B cell (primary cell): ENCODE measurements around the gene C11orf91.

ENCODE experiments used
- EZH2 ChIP-seq: IDR thresholded peaks from 2 replicates; pipeline ENCODE4 v1.6.1; 2012; ENCODE audit warnings: borderline replicate concordance, low read depth, mild to moderate bottlenecking, moderate library complexity, low read length; ENCODE audit not compliant: insufficient read depth, poor library complexity, severe bottlenecking
- TF ChIP-seq, protein P1 (sequence below): fragments of 200-600 bp; IDR thresholded peaks from one replicate; pipeline ENCODE4 v1.8.0; 2022; ENCODE audit warnings: antibody characterized with exemption, mild to moderate bottlenecking

DNA sequence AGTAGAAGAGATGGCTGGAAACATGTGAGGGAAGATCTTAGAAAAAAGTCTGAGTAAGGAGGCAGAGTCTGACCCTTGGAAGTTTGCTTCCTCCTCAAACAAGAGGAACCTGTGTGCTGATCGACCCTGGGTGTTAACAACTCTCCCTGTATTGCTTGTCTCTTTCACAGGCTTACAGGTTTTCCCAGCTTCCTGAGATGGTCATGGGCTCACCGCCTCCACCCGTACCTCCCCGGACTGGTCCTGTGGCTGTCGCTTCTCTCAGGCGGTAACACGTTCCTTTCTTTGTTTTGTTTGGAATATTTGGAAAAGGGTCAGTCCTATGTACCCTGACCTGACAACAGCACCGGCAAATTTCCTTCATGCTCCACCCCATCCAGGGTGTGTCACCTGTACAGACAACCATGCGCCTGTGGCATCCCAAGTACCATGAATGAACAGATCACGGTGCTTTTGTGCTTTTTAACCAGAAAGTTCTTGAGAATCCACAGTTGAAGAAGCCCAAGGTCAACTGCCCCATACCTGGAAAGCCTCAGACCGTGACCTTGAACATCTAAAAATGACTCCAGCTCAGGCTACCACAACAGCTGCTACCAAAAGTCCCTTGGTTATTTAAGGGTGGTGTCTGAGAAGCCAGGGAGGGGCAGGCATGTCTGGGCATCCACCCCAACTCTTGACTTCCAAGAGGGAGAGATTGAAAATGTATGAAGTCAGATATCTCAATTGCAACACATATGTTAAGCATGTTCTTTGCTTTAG is 44.6 kb downstream of the C11orf91 start:
- TF ChIP-seq, protein P1, sequence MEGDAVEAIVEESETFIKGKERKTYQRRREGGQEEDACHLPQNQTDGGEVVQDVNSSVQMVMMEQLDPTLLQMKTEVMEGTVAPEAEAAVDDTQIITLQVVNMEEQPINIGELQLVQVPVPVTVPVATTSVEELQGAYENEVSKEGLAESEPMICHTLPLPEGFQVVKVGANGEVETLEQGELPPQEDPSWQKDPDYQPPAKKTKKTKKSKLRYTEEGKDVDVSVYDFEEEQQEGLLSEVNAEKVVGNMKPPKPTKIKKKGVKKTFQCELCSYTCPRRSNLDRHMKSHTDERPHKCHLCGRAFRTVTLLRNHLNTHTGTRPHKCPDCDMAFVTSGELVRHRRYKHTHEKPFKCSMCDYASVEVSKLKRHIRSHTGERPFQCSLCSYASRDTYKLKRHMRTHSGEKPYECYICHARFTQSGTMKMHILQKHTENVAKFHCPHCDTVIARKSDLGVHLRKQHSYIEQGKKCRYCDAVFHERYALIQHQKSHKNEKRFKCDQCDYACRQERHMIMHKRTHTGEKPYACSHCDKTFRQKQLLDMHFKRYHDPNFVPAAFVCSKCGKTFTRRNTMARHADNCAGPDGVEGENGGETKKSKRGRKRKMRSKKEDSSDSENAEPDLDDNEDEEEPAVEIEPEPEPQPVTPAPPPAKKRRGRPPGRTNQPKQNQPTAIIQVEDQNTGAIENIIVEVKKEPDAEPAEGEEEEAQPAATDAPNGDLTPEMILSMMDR: no peak
- TF ChIP-seq EZH2: no peak
